Astrocyte (in vitro differentiated cells and primary cell): ENCODE data around the gene STX4. TPM values are rescaled to one million over a fixed set of nuclear protein-coding genes. Genes with fewer than 3 reads are reported as not detected.

Source experiments
- DNase-seq: peaks from one replicate; pipeline ENCODE4 v3.0.0-alpha.2; 2010; ENCODE audit warnings: low read depth
- FAIRE-seq: peaks from 2 replicates; lab custom pipeline; 2011; peaks lifted over from hg19 to GRCh38; lab: Jason Lieb, UNC
- H2AFZ ChIP-seq: 2 replicates; pipeline ENCODE4 v1.6.0; 2012; ENCODE audit warnings: low read depth, low read length, inconsistent platforms
- H3K27ac ChIP-seq: 2 replicates; pipeline ENCODE4 v1.5.1; 2011; ENCODE audit warnings: low read depth, low read length, inconsistent platforms
- H3K27me3 ChIP-seq: 2 replicates; pipeline ENCODE4 v1.6.0; 2011; ENCODE audit warnings: low read length, inconsistent platforms; ENCODE audit not compliant: insufficient read depth
- H3K36me3 ChIP-seq: 2 replicates; pipeline ENCODE4 v1.5.1; 2011; ENCODE audit warnings: low read length, inconsistent platforms; ENCODE audit not compliant: insufficient read depth
- H3K4me1 ChIP-seq: 2 replicates; pipeline ENCODE4 v1.5.1; 2011; ENCODE audit warnings: low read length, inconsistent platforms; ENCODE audit not compliant: insufficient read depth
- H3K4me2 ChIP-seq: 2 replicates; pipeline ENCODE4 v1.6.0; 2012; ENCODE audit warnings: low read length, inconsistent platforms
- H3K4me3 ChIP-seq: 2 replicates; pipeline ENCODE4 v1.5.1; 2011; ENCODE audit warnings: low read depth, mild to moderate bottlenecking, low read length, inconsistent platforms; ENCODE audit not compliant: insufficient read depth
- H3K79me2 ChIP-seq: 2 replicates; pipeline ENCODE4 v1.6.0; 2012; ENCODE audit warnings: mild to moderate bottlenecking, low read length, inconsistent platforms; ENCODE audit not compliant: insufficient read depth
- H3K9ac ChIP-seq: 2 replicates; pipeline ENCODE4 v1.6.0; 2012; ENCODE audit warnings: mild to moderate bottlenecking, low read length, inconsistent platforms
- H3K9me3 ChIP-seq: 2 replicates; pipeline ENCODE4 v1.5.1; 2012; ENCODE audit warnings: low read depth, mild to moderate bottlenecking, low read length, inconsistent platforms; ENCODE audit not compliant: insufficient read depth
- H4K20me1 ChIP-seq: 2 replicates; pipeline ENCODE4 v1.6.0; 2012; ENCODE audit warnings: low read length, inconsistent platforms; ENCODE audit not compliant: insufficient read depth
- H3K27ac Mint-ChIP-seq: one replicate; pipeline ENCODE4 v1.8.0; 2021; ENCODE audit warnings: mild to moderate bottlenecking, mixed read lengths; ENCODE audit not compliant: unreplicated experiment
- H3K27me3 Mint-ChIP-seq: one replicate; pipeline ENCODE4 v1.8.0; 2021; ENCODE audit warnings: low read depth, mixed read lengths; ENCODE audit not compliant: unreplicated experiment
- H3K36me3 Mint-ChIP-seq: one replicate; pipeline ENCODE4 v1.8.0; 2021; ENCODE audit warnings: low read depth, mixed read lengths; ENCODE audit not compliant: unreplicated experiment
- H3K4me1 Mint-ChIP-seq: one replicate; pipeline ENCODE4 v1.8.0; 2021; ENCODE audit warnings: low read depth, mixed read lengths; ENCODE audit not compliant: unreplicated experiment
- H3K4me3 Mint-ChIP-seq: one replicate; pipeline ENCODE4 v1.8.0; 2021; ENCODE audit warnings: mild to moderate bottlenecking, moderate library complexity, mixed read lengths; ENCODE audit not compliant: unreplicated experiment
- H3K9me3 Mint-ChIP-seq: one replicate; pipeline ENCODE4 v1.8.0; 2021; ENCODE audit warnings: mild to moderate bottlenecking, mixed read lengths; ENCODE audit not compliant: unreplicated experiment
- CTCF ChIP-seq: IDR thresholded peaks from 2 replicates; pipeline ENCODE4 v1.5.1; 2011; ENCODE audit warnings: low read depth, mild to moderate bottlenecking, inconsistent platforms, low read length, moderate library complexity; ENCODE audit not compliant: insufficient read depth
- EZH2 ChIP-seq: IDR thresholded peaks from 2 replicates; pipeline ENCODE4 v1.6.1; 2012; ENCODE audit warnings: mild to moderate bottlenecking, low read length, inconsistent platforms; ENCODE audit not compliant: insufficient read depth
- total RNA-seq: library from RNA; stranded (reverse); gene quantifications from 2 replicates; pipeline ENCODE4 v1.2.1, GENCODE V29; 2021

STX4 gene
- total RNA-seq, 1 donor from 2014 or later = 56.0 TPM

- Histone ChIP-seq H4K20me1 (peaks cover 76% of the 10 kb centered on the region), H3K27ac (no peak overlapping the region), H3K27me3 (no peaks in the 10 kb centered on the region), H3K4me3 (no peak overlapping the region), H3K9me3 (no peaks in the 10 kb centered on the region), H3K4me1 (peaks cover 7% of the 10 kb centered on the region), H2AFZ (no peak overlapping the region), H3K9ac (no peak overlapping the region), H3K79me2 (peaks cover 63% of the 10 kb centered on the region), H3K4me2 (no peak overlapping the region), H3K36me3 (no peaks in the 10 kb centered on the region)
- Mint-ChIP-seq H3K27ac (no peak overlapping the region), H3K27me3 (no peaks in the 10 kb centered on the region), H3K36me3 (peaks cover 23% of the 10 kb centered on the region), H3K4me3 (no peak overlapping the region), H3K9me3 (no peaks in the 10 kb centered on the region), H3K4me1 (no peaks in the 10 kb centered on the region)
- no peak for DNase-seq
- FAIRE-seq = no peak
- TF ChIP-seq CTCF = no peak
- TF ChIP-seq EZH2 = no peak
These were observed 47.5 kb downstream of the STX4 start for GRCh38 chr16:31080756-31081419.

- Histone ChIP-seq H3K4me3 (no peak overlapping the region), H3K4me2 (no peak overlapping the region), H3K4me1 (peaks cover 8% of the 10 kb centered on the region), H4K20me1 (peaks cover 79% of the 10 kb centered on the region), H3K9ac (no peak overlapping the region), H3K9me3 (no peaks in the 10 kb centered on the region), H3K27ac (no peak overlapping the region), H2AFZ (no peak overlapping the region), H3K36me3 (no peaks in the 10 kb centered on the region), H3K27me3 (no peaks in the 10 kb centered on the region), H3K79me2 (peaks cover 55% of the 10 kb centered on the region)
- Mint-ChIP-seq H3K9me3 (no peaks in the 10 kb centered on the region), H3K4me3 (no peak overlapping the region), H3K27me3 (no peaks in the 10 kb centered on the region), H3K36me3 (peaks cover 23% of the 10 kb centered on the region), H3K27ac (no peak overlapping the region), H3K4me1 (no peaks in the 10 kb centered on the region)
- DNase-seq (no peak), FAIRE-seq (no peak)
- TF ChIP-seq CTCF = no peak
These were observed 48.3 kb downstream of the STX4 start for GRCh38 chr16:31081428-31082351.
